Left lung (tissue), 10 donors: Measurements from ENCODE around the gene DSCAML1. TPM values are rescaled to one million over a fixed set of nuclear protein-coding genes. Genes with fewer than 3 reads are reported as not detected.
A peak's percentile ranks its signal among the peaks of the same experiment; 100 is the strongest.
"Not testable (repeated sequence)": the region's sequence is repeated elsewhere in the genome, so short reads cannot be mapped to it uniquely, and the experiment has no call there.

Source experiments
- ATAC-seq: fragments of 200-7000 bp; cut with Tn5 transposase; one replicate; pipeline ENCODE4 v1.9.1; 2020; ENCODE audit warnings: moderate library complexity
- DNase-seq, 4 donors: peaks; one replicate each; pipeline ENCODE4 v3.0.0-alpha.2; 2013 to 2020
- H3K27ac ChIP-seq, 2 donors: fragments of 200-600 bp; sonication (generic) in 1 of 2; one replicate each; pipeline versions ENCODE4 v1.5.0 to v1.8.0; 2020 to 2021
- H3K27me3 ChIP-seq, 2 donors: fragments of 200-600 bp; sonication (generic) in 1 of 2; one replicate each; pipeline versions ENCODE4 v1.5.0 to v1.8.0; 2020 to 2021
- H3K36me3 ChIP-seq, 2 donors: fragments of 200-600 bp; sonication (generic) in 1 of 2; one replicate each; pipeline versions ENCODE4 v1.5.0 to v1.8.0; 2020 to 2021
- H3K4me1 ChIP-seq, 2 donors: fragments of 200-600 bp; one replicate each; pipeline ENCODE4 v1.8.0; 2021
- H3K4me3 ChIP-seq, 2 donors: fragments of 200-600 bp; sonication (generic) in 1 of 2; one replicate each; pipeline versions ENCODE4 v1.5.0 to v1.8.0; 2020 to 2021; ENCODE audit warnings: mild to moderate bottlenecking in 1 of 2
- H3K9me3 ChIP-seq, 2 donors: fragments of 200-600 bp; sonication (generic) in 1 of 2; one replicate each; pipeline versions ENCODE4 v1.5.0 to v1.8.0; 2020 to 2021
- CTCF ChIP-seq, 2 donors: fragments of 200-600 bp; sonication (generic) in 1 of 2; IDR thresholded peaks; one replicate each; pipeline versions ENCODE4 v1.5.0 to v1.8.0; 2021; ENCODE audit warnings: antibody characterized with exemption in 2 of 2
- intact Hi-C, 2 donors: fragments of 100-400 bp; cut with DNase I; formaldehyde crosslinking; loops; one replicate each; pipeline versions ENCODE4 v1.11.2 to v1.14.2; 2022
- polyA plus RNA-seq, 6 donors: library from polyadenylated mRNA; unstranded; fragments of 120-200 nt; gene quantifications; one replicate each; pipeline ENCODE4 v1.2.1, GENCODE V29; 2013; ENCODE audit not compliant: insufficient read length in 6 of 6
- total RNA-seq, 2 donors: library from RNA; stranded (reverse); fragmentation: NEBNext Ultra II Directional; extraction: Animal tissue kit (Norgen Biotek cat#: 25700); gene quantifications; one replicate each; pipeline ENCODE4 v1.2.1, GENCODE V29; 2021
- donor health status: DM: no; HTN: yes; CAD: no.
- donor health status: DM: no; HTN: no; CAD: no.

The DSCAML1 gene
- total and polyA plus RNA-seq, 8 donors, result 0.35 to 1.8 (median 1.2) TPM

- no peak overlapping the region for H3K4me3 ChIP-seq
- peaks cover 4 to 75% of the 10 kb centered on the region in 2 donors for H3K36me3 ChIP-seq
- no peaks in the 10 kb centered on the region for H3K27me3 ChIP-seq
- intact Hi-C loops, result no loop called here
- peaks cover 0 to 18% of the 10 kb centered on the region in 2 donors for H3K9me3 ChIP-seq
- no peak overlapping the region for H3K27ac ChIP-seq
- DNase-seq, result no peak
- no peak for TF ChIP-seq CTCF (IDR thresholded peaks at IDR 0.05)
- no peak for ATAC-seq
- H3K4me1 ChIP-seq, result no peaks in the 10 kb centered on the region
Observed at GRCh38 chr11:117409511-117409910, 387.5 kb downstream of the DSCAML1 start.

- no peak for TF ChIP-seq CTCF (IDR thresholded peaks at IDR 0.05)
- H3K36me3 ChIP-seq, result peaks cover 4 to 82% of the 10 kb centered on the region in 2 donors
Observed at GRCh38 chr11:117408356-117408755, 388.7 kb downstream of the DSCAML1 start.

GRCh38 chr11:117407016-117407415 is 390.0 kb downstream of the DSCAML1 start:
- TF ChIP-seq CTCF (IDR thresholded peaks at IDR 0.05), result no peak
- H3K4me3 ChIP-seq, result no peak overlapping the region
- H3K36me3 ChIP-seq, result peaks cover 4 to 90% of the 10 kb centered on the region in 2 donors

More at GRCh38 chr11:117408356-117408755, 388.7 kb downstream of the DSCAML1 start:
- DNase-seq, result peak in 1 of 4 donors; percentile 9
- Histone ChIP-seq H3K4me3 (no peak overlapping the region), H3K9me3 (peaks cover 0 to 19% of the 10 kb centered on the region in 2 donors), H3K27ac (no peak overlapping the region), H3K27me3 (no peaks in the 10 kb centered on the region), H3K4me1 (no peaks in the 10 kb centered on the region)
- intact Hi-C loops, result no loop called here
- no peak for ATAC-seq

GRCh38 chr11:117405898-117406297 is 391.1 kb downstream of the DSCAML1 start:
- intact Hi-C loops, ATAC-seq, H3K4me3 ChIP-seq, DNase-seq, H3K27ac ChIP-seq, H3K27me3 ChIP-seq, H3K4me1 ChIP-seq: not testable (repeated sequence)
- Histone ChIP-seq H3K9me3 (peaks cover 0 to 19% of the 10 kb centered on the region in 2 donors), H3K36me3 (peaks cover 4 to 79% of the 10 kb centered on the region in 2 donors)

More at GRCh38 chr11:117407016-117407415, 390.0 kb downstream of the DSCAML1 start:
- H3K27ac ChIP-seq, result no peak overlapping the region
- intact Hi-C loops, result no loop called here
- DNase-seq (no peak), ATAC-seq (no peak)
- H3K4me1 ChIP-seq, result no peaks in the 10 kb centered on the region
- no peaks in the 10 kb centered on the region for H3K27me3 ChIP-seq
- peaks cover 0 to 19% of the 10 kb centered on the region in 2 donors for H3K9me3 ChIP-seq

- H3K4me3 ChIP-seq, intact Hi-C loops, H3K27me3 ChIP-seq, H3K4me1 ChIP-seq, ATAC-seq, H3K27ac ChIP-seq: not testable (repeated sequence)
- H3K9me3 ChIP-seq, result peaks cover 0 to 17% of the 10 kb centered on the region in 2 donors
- peaks cover 0 to 68% of the 10 kb centered on the region in 2 donors for H3K36me3 ChIP-seq
- DNase-seq, result peak in 1 of 4 donors; percentile 4
Observed at GRCh38 chr11:117399100-117399840, 397.7 kb downstream of the DSCAML1 start.

GRCh38 chr11:117398618-117399017 is 398.4 kb downstream of the DSCAML1 start:
- not testable (repeated sequence) for H3K27ac ChIP-seq, ATAC-seq
- peaks cover 0 to 70% of the 10 kb centered on the region in 2 donors for H3K36me3 ChIP-seq

More at GRCh38 chr11:117398618-117399017, 398.4 kb downstream of the DSCAML1 start:
- intact Hi-C loops, DNase-seq, H3K27me3 ChIP-seq, H3K4me1 ChIP-seq, H3K4me3 ChIP-seq: not testable (repeated sequence)
- peaks cover 0 to 17% of the 10 kb centered on the region in 2 donors for H3K9me3 ChIP-seq
